Measurements from ENCODE around the gene SLC16A13. TPM values are rescaled to one million over a fixed set of nuclear protein-coding genes. Genes with fewer than 3 reads are reported as not detected.

SLC16A13 gene
- total RNA-seq, 1 experiment from 2014 or later = 40.6 TPM

- DNase-seq = no peak
- no peak for TF ChIP-seq EZH2 (IDR thresholded peaks at IDR 0.05; ENCODE audit: low read depth)
- no peak for TF ChIP-seq CTCF (conservative IDR thresholded peaks at IDR 0.05)
- no peaks in the 10 kb centered on the region for H3K4me1 ChIP-seq (replicated peaks; ENCODE audit: insufficient read depth)
- peaks cover 44% of the 10 kb centered on the region for H3K27me3 ChIP-seq (ENCODE audit: insufficient read depth, low read depth)
- no peaks in the 10 kb centered on the region for H3F3A ChIP-seq (ENCODE audit: insufficient read depth, low read depth)
- no peak overlapping the region for H3K4me3 ChIP-seq
- no peaks in the 10 kb centered on the region for H3K9me2 ChIP-seq (ENCODE audit: insufficient read depth)
- no peaks in the 10 kb centered on the region for H3K36me3 ChIP-seq (ENCODE audit: low read depth)
- no TSS peak for BruUV-seq (replicated peaks)
- no peaks in the 10 kb centered on the region for H3K9me3 ChIP-seq (ENCODE audit: insufficient read depth, low read depth)
- CTCF ChIA-PET = no interaction called here
- H3K4me2 ChIP-seq = no peak overlapping the region
- no peaks in the 10 kb centered on the region for H4K20me1 ChIP-seq (ENCODE audit: insufficient read depth)
- H3K27ac ChIP-seq = no peak overlapping the region
- POLR2A ChIA-PET (ENCODE audit: unreplicated experiment) = interaction anchor here (0.6 kb wide), 1 partner anchor 9 kb away, joined by 5 read pairs; no protein-coding TSS in a partner anchor
- H3K79me2 ChIP-seq (ENCODE audit: low read depth) = no peaks in the 10 kb centered on the region
- H2AFZ ChIP-seq = no peak overlapping the region
- intact Hi-C loops (cut with micrococcal nuclease; ENCODE audit: unreplicated experiment) = no loop called here
Measured at GRCh38 chr17:7077911-7078546, 42.2 kb downstream of the SLC16A13 start.

- H3K36me3 ChIP-seq (ENCODE audit: low read depth) = no peaks in the 10 kb centered on the region
- H3K9me2 ChIP-seq (ENCODE audit: insufficient read depth) = no peaks in the 10 kb centered on the region
- TF ChIP-seq CTCF (conservative IDR thresholded peaks at IDR 0.05) (no peak), EZH2 (IDR thresholded peaks at IDR 0.05; ENCODE audit: low read depth) (no peak)
- no peaks in the 10 kb centered on the region for H3K9me3 ChIP-seq (ENCODE audit: insufficient read depth, low read depth)
- H3K27ac ChIP-seq = no peak overlapping the region
- H3K4me3 ChIP-seq = no peak overlapping the region
- CTCF ChIA-PET = no interaction called here
- H3K4me2 ChIP-seq = no peak overlapping the region
- no peaks in the 10 kb centered on the region for H3F3A ChIP-seq (ENCODE audit: insufficient read depth, low read depth)
- POLR2A ChIA-PET (ENCODE audit: unreplicated experiment) = interaction anchor here (0.6 kb wide), 1 partner anchor 8 kb away, joined by 5 read pairs; no protein-coding TSS in a partner anchor
- no peak overlapping the region for H2AFZ ChIP-seq
- H3K27me3 ChIP-seq (ENCODE audit: insufficient read depth, low read depth) = peaks cover 46% of the 10 kb centered on the region
- no peaks in the 10 kb centered on the region for H3K79me2 ChIP-seq (ENCODE audit: low read depth)
- H3K4me1 ChIP-seq (replicated peaks; ENCODE audit: insufficient read depth) = no peaks in the 10 kb centered on the region
- no peaks in the 10 kb centered on the region for H4K20me1 ChIP-seq (ENCODE audit: insufficient read depth)
- intact Hi-C loops (cut with micrococcal nuclease; ENCODE audit: unreplicated experiment) = no loop called here
- BruUV-seq (replicated peaks) = no TSS peak
- no peak for DNase-seq
Measured at GRCh38 chr17:7078711-7079110, 42.9 kb downstream of the SLC16A13 start.

- Histone ChIP-seq H3K4me3 (no peak within 1 kb of the TSS), H3F3A (ENCODE audit: insufficient read depth, low read depth) (no peaks in the 10 kb centered on the region), H3K27me3 (ENCODE audit: insufficient read depth, low read depth) (peaks cover 55% of the 10 kb centered on the region), H3K4me1 (replicated peaks; ENCODE audit: insufficient read depth) (no peaks in the 10 kb centered on the region), H3K79me2 (ENCODE audit: low read depth) (no peaks in the 10 kb centered on the region), H3K4me2 (no peak within 1 kb of the TSS), H3K9me2 (ENCODE audit: insufficient read depth) (no peaks in the 10 kb centered on the region), H3K36me3 (ENCODE audit: low read depth) (no peaks in the 10 kb centered on the region), H3K27ac (no peak within 1 kb of the TSS), H4K20me1 (ENCODE audit: insufficient read depth) (no peaks in the 10 kb centered on the region), H3K9me3 (ENCODE audit: insufficient read depth, low read depth) (no peaks in the 10 kb centered on the region), H2AFZ (no peak within 1 kb of the TSS)
- TF ChIP-seq CTCF (conservative IDR thresholded peaks at IDR 0.05) (no peak), EZH2 (IDR thresholded peaks at IDR 0.05; ENCODE audit: low read depth) (no peak)
- no TSS peak for BruUV-seq (replicated peaks)
- ChIA-PET CTCF (no interaction called here), POLR2A (ENCODE audit: unreplicated experiment) (no interaction called here)
- DNase-seq = no peak
- intact Hi-C loops (cut with micrococcal nuclease; ENCODE audit: unreplicated experiment) = no loop called here
Measured at GRCh38 chr17:7079581-7080455, 44.0 kb downstream of the SLC16A13 start, which contains the start of gene CLEC10A. Gene CLEC10A, minus strand, starts transcription at chr17:7080251. Its CDS starts 1,439 bp downstream, at chr17:7078812.

Data from PC-9 (cell line).